DND-41 (cell line): Measurements from ENCODE around the gene MAP2K5.
A peak's percentile ranks its signal among the peaks of the same experiment; 100 is the strongest.

ENCODE experiments used
- ATAC-seq: fragments of 200-7000 bp; cut with Tn5 transposase; 3 replicates; pipeline ENCODE4 v1.9.1; 2021; ENCODE audit warnings: low read depth; ENCODE audit not compliant: insufficient read depth
- DNase-seq: peaks from one replicate; pipeline ENCODE4 v3.0.0-alpha.2; 2020
- H2AFZ ChIP-seq: 2 replicates; pipeline ENCODE4 v1.6.0; 2012; ENCODE audit warnings: low read depth, low read length
- H3K27ac ChIP-seq: 2 replicates; pipeline ENCODE4 v1.5.1; 2012; ENCODE audit warnings: low read length, inconsistent platforms
- H3K27me3 ChIP-seq: fragments of 200-600 bp; sonication (generic); 2 replicates; pipeline ENCODE4 v1.6.0; 2012; ENCODE audit warnings: low read length, mild to moderate bottlenecking, inconsistent platforms; ENCODE audit not compliant: insufficient read depth, poor library complexity
- H3K36me3 ChIP-seq: 2 replicates; pipeline ENCODE4 v1.5.1; 2012; ENCODE audit warnings: low read length, inconsistent platforms; ENCODE audit not compliant: insufficient read depth
- H3K4me1 ChIP-seq: 2 replicates; pipeline ENCODE4 v1.5.1; 2012; ENCODE audit warnings: mild to moderate bottlenecking, low read length; ENCODE audit not compliant: insufficient read depth
- H3K4me2 ChIP-seq: 2 replicates; pipeline ENCODE4 v1.6.0; 2012; ENCODE audit warnings: mild to moderate bottlenecking, moderate library complexity, low read length, inconsistent platforms; ENCODE audit not compliant: insufficient read depth
- H3K4me3 ChIP-seq, 2 experiments: fragments of 200-600 bp in 1 of 2; shearing (Covaris generic) in 1 of 2; 2 replicates each; pipeline ENCODE4 v1.5.1; 2012 to 2016; ENCODE audit warnings: inconsistent platforms in 2 of 2, low read length in 2 of 2, mild to moderate bottlenecking in 2 of 2, low read depth in 1 of 2, moderate library complexity in 1 of 2
- H3K79me2 ChIP-seq: 2 replicates; pipeline ENCODE4 v1.6.0; 2012; ENCODE audit warnings: low read length, inconsistent platforms; ENCODE audit not compliant: insufficient read depth
- H3K9ac ChIP-seq: 2 replicates; pipeline ENCODE4 v1.6.0; 2012; ENCODE audit warnings: low read depth, mild to moderate bottlenecking, inconsistent platforms, low read length, moderate library complexity
- H3K9me3 ChIP-seq: 2 replicates; pipeline ENCODE4 v1.5.1; 2012; ENCODE audit warnings: low read length, moderate library complexity, mild to moderate bottlenecking, inconsistent platforms; ENCODE audit not compliant: insufficient read depth, severe bottlenecking
- H4K20me1 ChIP-seq: 2 replicates; pipeline ENCODE4 v1.6.0; 2012; ENCODE audit warnings: low read length; ENCODE audit not compliant: insufficient read depth
- CTCF ChIP-seq: IDR thresholded peaks from 2 replicates; pipeline ENCODE4 v1.5.1; 2012; ENCODE audit warnings: borderline replicate concordance, low read length, moderate library complexity, mild to moderate bottlenecking; ENCODE audit not compliant: poor library complexity, severe bottlenecking; ENCODE audit errors: extremely low read depth
- EZH2 ChIP-seq: IDR thresholded peaks from 3 replicates; pipeline ENCODE4 v1.6.1; 2012; ENCODE audit warnings: borderline replicate concordance, low read depth, mild to moderate bottlenecking, moderate library complexity, low read length, inconsistent platforms; ENCODE audit not compliant: severe bottlenecking

The MAP2K5 gene

GRCh38 chr15:67685008-67685599, 142.6 kb downstream of the MAP2K5 start:
- Histone ChIP-seq H3K4me3 (no peak overlapping the region), H2AFZ (no peak overlapping the region), H4K20me1 (no peaks in the 10 kb centered on the region), H3K36me3 (0 out of 2 replicates have a peak, but pooled peaks cover 10% of the 10 kb centered on the region), H3K27ac (no peak overlapping the region), H3K4me2 (no peak overlapping the region), H3K79me2 (no peaks in the 10 kb centered on the region), H3K4me1 (peaks cover 4% of the 10 kb centered on the region; the same call in 1 of the 2 replicates), H3K27me3 (no peaks in the 10 kb centered on the region), H3K9ac (no peak overlapping the region), H3K9me3 (peaks cover 24% of the 10 kb centered on the region)
- TF ChIP-seq EZH2 (no peak), CTCF (no peak)
- DNase-seq (no peak), ATAC-seq (no peak)

DNA sequence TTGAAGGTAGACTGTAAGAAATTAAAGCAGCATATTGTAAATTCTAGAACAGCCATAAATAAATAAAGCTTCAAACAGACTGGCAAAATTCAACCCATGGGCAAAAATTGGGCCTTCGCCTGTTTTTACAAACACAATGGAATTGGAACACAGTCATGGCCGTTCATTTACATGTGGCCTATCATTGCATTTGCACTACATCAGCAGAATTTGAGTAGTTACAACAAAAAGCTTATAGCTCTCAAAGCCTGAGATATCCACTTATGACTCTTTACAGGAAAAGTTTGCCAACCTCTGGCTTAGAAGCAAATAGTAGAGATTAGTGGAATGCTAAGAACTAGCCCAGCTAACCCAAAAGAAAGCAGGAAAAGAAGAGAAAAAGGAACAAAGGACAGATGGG, 143.2 kb downstream of the MAP2K5 start:
- Histone ChIP-seq H3K9me3 (peaks cover 24% of the 10 kb centered on the region), H3K79me2 (no peaks in the 10 kb centered on the region), H3K36me3 (0 out of 2 replicates have a peak, but pooled peaks cover 6% of the 10 kb centered on the region), H3K4me2 (no peak overlapping the region), H3K9ac (no peak overlapping the region), H3K27ac (no peak overlapping the region), H3K4me3 (no peak overlapping the region), H3K27me3 (no peaks in the 10 kb centered on the region), H3K4me1 (no peaks in the 10 kb centered on the region), H2AFZ (no peak overlapping the region), H4K20me1 (no peaks in the 10 kb centered on the region)
- DNase-seq, result no peak
- no peak for TF ChIP-seq CTCF
- no peak for TF ChIP-seq EZH2
- ATAC-seq, result no peak

DNA sequence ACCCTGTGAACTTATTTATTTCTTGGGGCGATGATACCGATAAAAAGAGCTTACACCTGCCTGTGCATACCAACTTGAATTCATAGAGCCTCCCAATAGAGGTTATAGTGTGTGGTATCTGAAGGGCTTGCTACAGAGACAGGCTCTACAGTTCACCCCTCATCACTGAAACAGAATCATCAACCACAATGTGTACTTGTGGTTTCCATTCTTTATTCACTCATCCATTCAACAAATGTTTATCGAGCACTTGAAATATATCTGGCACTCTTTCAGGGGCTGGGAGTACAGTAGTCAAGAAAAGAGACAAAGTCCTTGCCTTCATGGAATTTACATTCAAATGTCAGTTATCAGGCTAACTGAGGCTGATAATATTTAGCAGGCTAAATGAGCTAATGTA, 148.4 kb downstream of the MAP2K5 start:
- Histone ChIP-seq H2AFZ (no peak overlapping the region), H3K27me3 (no peaks in the 10 kb centered on the region), H3K4me3 (no peak overlapping the region), H3K4me1 (no peaks in the 10 kb centered on the region), H3K9ac (no peak overlapping the region), H4K20me1 (no peaks in the 10 kb centered on the region), H3K4me2 (no peak overlapping the region), H3K79me2 (no peaks in the 10 kb centered on the region), H3K36me3 (no peaks in the 10 kb centered on the region; the same call in 1 of the 2 replicates), H3K27ac (no peak overlapping the region), H3K9me3 (no peaks in the 10 kb centered on the region)
- peak; percentile 78 for ATAC-seq
- DNase-seq, result no peak
- TF ChIP-seq EZH2 (no peak), CTCF (no peak)

GRCh38 chr15:67691450-67691849, 148.9 kb downstream of the MAP2K5 start:
- H3K9ac ChIP-seq, result no peak overlapping the region
- ATAC-seq (no peak), DNase-seq (no peak)
- no peak overlapping the region for H3K4me3 ChIP-seq
- H3K27ac ChIP-seq, result no peak overlapping the region
- H3K4me1 ChIP-seq, result no peaks in the 10 kb centered on the region
- no peak overlapping the region for H3K4me2 ChIP-seq
- TF ChIP-seq CTCF (no peak), EZH2 (no peak)
- no peaks in the 10 kb centered on the region for H3K79me2 ChIP-seq
- no peaks in the 10 kb centered on the region; the same call in 1 of the 2 replicates for H3K36me3 ChIP-seq
- H4K20me1 ChIP-seq, result no peaks in the 10 kb centered on the region
- no peaks in the 10 kb centered on the region for H3K27me3 ChIP-seq
- H3K9me3 ChIP-seq, result no peaks in the 10 kb centered on the region
- H2AFZ ChIP-seq, result no peak overlapping the region
